Astrocyte (in vitro differentiated cells and primary cell): ENCODE data around the gene NPRL2. TPM values are rescaled to one million over a fixed set of nuclear protein-coding genes. Genes with fewer than 3 reads are reported as not detected.
"Not testable (repeated sequence)": the region's sequence is repeated elsewhere in the genome, so short reads cannot be mapped to it uniquely, and the experiment has no call there.

Experiments
- DNase-seq: peaks from one replicate; pipeline ENCODE4 v3.0.0-alpha.2; 2010; ENCODE audit warnings: low read depth
- FAIRE-seq: peaks from 2 replicates; lab custom pipeline; 2011; peaks lifted over from hg19 to GRCh38; lab: Jason Lieb, UNC
- H2AFZ ChIP-seq: 2 replicates; pipeline ENCODE4 v1.6.0; 2012; ENCODE audit warnings: low read depth, low read length, inconsistent platforms
- H3K27ac ChIP-seq: 2 replicates; pipeline ENCODE4 v1.5.1; 2011; ENCODE audit warnings: low read depth, low read length, inconsistent platforms
- H3K27me3 ChIP-seq: 2 replicates; pipeline ENCODE4 v1.6.0; 2011; ENCODE audit warnings: low read length, inconsistent platforms; ENCODE audit not compliant: insufficient read depth
- H3K36me3 ChIP-seq: 2 replicates; pipeline ENCODE4 v1.5.1; 2011; ENCODE audit warnings: low read length, inconsistent platforms; ENCODE audit not compliant: insufficient read depth
- H3K4me1 ChIP-seq: 2 replicates; pipeline ENCODE4 v1.5.1; 2011; ENCODE audit warnings: low read length, inconsistent platforms; ENCODE audit not compliant: insufficient read depth
- H3K4me2 ChIP-seq: 2 replicates; pipeline ENCODE4 v1.6.0; 2012; ENCODE audit warnings: low read length, inconsistent platforms
- H3K4me3 ChIP-seq: 2 replicates; pipeline ENCODE4 v1.5.1; 2011; ENCODE audit warnings: low read depth, mild to moderate bottlenecking, low read length, inconsistent platforms; ENCODE audit not compliant: insufficient read depth
- H3K79me2 ChIP-seq: 2 replicates; pipeline ENCODE4 v1.6.0; 2012; ENCODE audit warnings: mild to moderate bottlenecking, low read length, inconsistent platforms; ENCODE audit not compliant: insufficient read depth
- H3K9ac ChIP-seq: 2 replicates; pipeline ENCODE4 v1.6.0; 2012; ENCODE audit warnings: mild to moderate bottlenecking, low read length, inconsistent platforms
- H3K9me3 ChIP-seq: 2 replicates; pipeline ENCODE4 v1.5.1; 2012; ENCODE audit warnings: low read depth, mild to moderate bottlenecking, low read length, inconsistent platforms; ENCODE audit not compliant: insufficient read depth
- H4K20me1 ChIP-seq: 2 replicates; pipeline ENCODE4 v1.6.0; 2012; ENCODE audit warnings: low read length, inconsistent platforms; ENCODE audit not compliant: insufficient read depth
- H3K27ac Mint-ChIP-seq: one replicate; pipeline ENCODE4 v1.8.0; 2021; ENCODE audit warnings: mild to moderate bottlenecking, mixed read lengths; ENCODE audit not compliant: unreplicated experiment
- H3K27me3 Mint-ChIP-seq: one replicate; pipeline ENCODE4 v1.8.0; 2021; ENCODE audit warnings: low read depth, mixed read lengths; ENCODE audit not compliant: unreplicated experiment
- H3K36me3 Mint-ChIP-seq: one replicate; pipeline ENCODE4 v1.8.0; 2021; ENCODE audit warnings: low read depth, mixed read lengths; ENCODE audit not compliant: unreplicated experiment
- H3K4me1 Mint-ChIP-seq: one replicate; pipeline ENCODE4 v1.8.0; 2021; ENCODE audit warnings: low read depth, mixed read lengths; ENCODE audit not compliant: unreplicated experiment
- H3K4me3 Mint-ChIP-seq: one replicate; pipeline ENCODE4 v1.8.0; 2021; ENCODE audit warnings: mild to moderate bottlenecking, moderate library complexity, mixed read lengths; ENCODE audit not compliant: unreplicated experiment
- H3K9me3 Mint-ChIP-seq: one replicate; pipeline ENCODE4 v1.8.0; 2021; ENCODE audit warnings: mild to moderate bottlenecking, mixed read lengths; ENCODE audit not compliant: unreplicated experiment
- CTCF ChIP-seq: IDR thresholded peaks from 2 replicates; pipeline ENCODE4 v1.5.1; 2011; ENCODE audit warnings: low read depth, mild to moderate bottlenecking, inconsistent platforms, low read length, moderate library complexity; ENCODE audit not compliant: insufficient read depth
- EZH2 ChIP-seq: IDR thresholded peaks from 2 replicates; pipeline ENCODE4 v1.6.1; 2012; ENCODE audit warnings: mild to moderate bottlenecking, low read length, inconsistent platforms; ENCODE audit not compliant: insufficient read depth
- total RNA-seq: library from RNA; stranded (reverse); gene quantifications from 2 replicates; pipeline ENCODE4 v1.2.1, GENCODE V29; 2021

NPRL2 gene
- total RNA-seq, 1 donor from 2014 or later: 15.7 TPM

DNA sequence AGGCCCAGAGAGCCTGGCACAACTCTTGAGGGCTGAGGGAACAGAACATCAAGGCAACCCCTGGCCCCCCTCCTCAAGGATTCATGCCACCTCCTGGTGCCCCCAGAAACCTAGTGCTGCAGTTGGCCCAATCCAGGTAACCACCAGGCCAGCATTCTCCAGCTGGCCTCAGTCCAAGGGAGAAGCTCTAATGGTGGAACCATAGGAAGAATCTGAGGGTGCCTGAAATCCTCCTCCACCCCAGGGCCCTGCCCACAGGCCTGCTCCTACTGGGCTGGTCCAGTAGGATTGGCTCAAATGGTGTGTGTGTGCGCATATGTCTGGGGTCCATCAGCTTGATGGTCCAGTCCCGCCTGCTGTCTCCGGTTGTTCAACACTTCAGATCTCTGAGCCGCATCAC is 35.8 kb downstream of the NPRL2 start:
- H3K4me1 Mint-ChIP-seq: peaks cover 11% of the 10 kb centered on the region
- Histone ChIP-seq H3K4me2 (no peak overlapping the region), H3K27ac (no peak overlapping the region), H3K9me3 (no peaks in the 10 kb centered on the region), H3K4me3 (no peak overlapping the region), H3K79me2 (peaks cover 27% of the 10 kb centered on the region), H3K9ac (no peak overlapping the region), H3K4me1 (peaks cover 14% of the 10 kb centered on the region), H2AFZ (no peak overlapping the region), H3K27me3 (no peaks in the 10 kb centered on the region), H3K36me3 (peaks cover 8% of the 10 kb centered on the region), H4K20me1 (peaks cover 48% of the 10 kb centered on the region)
- peaks cover under 1% of the 10 kb centered on the region for H3K9me3 Mint-ChIP-seq
- FAIRE-seq (no peak), DNase-seq (no peak)
- peaks cover 19% of the 10 kb centered on the region for H3K36me3 Mint-ChIP-seq
- no peak overlapping the region for H3K4me3 Mint-ChIP-seq
- no peak overlapping the region for H3K27ac Mint-ChIP-seq
- H3K27me3 Mint-ChIP-seq: no peaks in the 10 kb centered on the region
- TF ChIP-seq CTCF (no peak), EZH2 (no peak)

DNA sequence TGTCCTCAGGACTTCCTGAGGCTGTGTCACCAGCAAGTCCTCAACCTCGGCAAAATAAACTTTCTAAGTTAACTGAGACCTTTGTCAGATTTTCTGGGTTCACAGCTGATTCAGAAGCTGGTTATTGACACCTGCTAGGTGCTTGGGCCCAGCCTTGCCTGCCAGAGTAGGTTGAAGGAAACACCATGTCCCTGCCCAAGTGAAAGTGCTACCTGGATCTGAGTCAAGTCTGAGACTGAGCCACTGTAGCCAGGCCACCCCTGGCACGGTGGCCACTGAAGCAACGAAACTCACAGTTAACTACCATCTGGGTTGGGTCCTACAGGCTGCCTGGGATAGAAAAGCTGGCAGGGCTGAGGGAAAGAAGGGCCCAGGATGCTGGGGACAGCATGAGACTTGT is 36.2 kb downstream of the NPRL2 start:
- H3K27me3 Mint-ChIP-seq: no peaks in the 10 kb centered on the region
- no peak overlapping the region for H3K27ac Mint-ChIP-seq
- no peak overlapping the region for H3K9ac ChIP-seq
- DNase-seq: no peak
- TF ChIP-seq CTCF (no peak), EZH2 (no peak)
- H3K4me1 Mint-ChIP-seq: peaks cover 8% of the 10 kb centered on the region
- H3K4me1 ChIP-seq: peaks cover 14% of the 10 kb centered on the region
- H3K4me3 Mint-ChIP-seq: no peak overlapping the region
- no peak overlapping the region for H3K4me2 ChIP-seq
- no peak for FAIRE-seq
- peaks cover 22% of the 10 kb centered on the region for H3K79me2 ChIP-seq
- no peak overlapping the region for H3K4me3 ChIP-seq
- H3K36me3 Mint-ChIP-seq: peaks cover 21% of the 10 kb centered on the region
- no peaks in the 10 kb centered on the region for H3K9me3 ChIP-seq
- H3K9me3 Mint-ChIP-seq: peaks cover 1% of the 10 kb centered on the region
- H3K27me3 ChIP-seq: no peaks in the 10 kb centered on the region
- no peak overlapping the region for H3K27ac ChIP-seq
- H4K20me1 ChIP-seq: peaks cover 43% of the 10 kb centered on the region
- H2AFZ ChIP-seq: no peak overlapping the region
- peaks cover 8% of the 10 kb centered on the region for H3K36me3 ChIP-seq

GRCh38 chr3:50312041-50312440 is 38.5 kb downstream of the NPRL2 start:
- H3K36me3 Mint-ChIP-seq: peaks cover 14% of the 10 kb centered on the region
- FAIRE-seq, H3K4me3 Mint-ChIP-seq, H2AFZ ChIP-seq, H3K36me3 ChIP-seq, H3K9me3 ChIP-seq, H3K4me2 ChIP-seq, H3K27me3 ChIP-seq, DNase-seq, H3K27ac ChIP-seq, H3K4me3 ChIP-seq, H3K4me1 Mint-ChIP-seq, H3K9ac ChIP-seq, H3K27me3 Mint-ChIP-seq, H3K27ac Mint-ChIP-seq, H3K4me1 ChIP-seq, H3K9me3 Mint-ChIP-seq, H3K79me2 ChIP-seq: not testable (repeated sequence)
- peaks cover 22% of the 10 kb centered on the region for H4K20me1 ChIP-seq
